T47D (cell line): Measurements from ENCODE around the gene PCTP.
A peak's percentile ranks its signal among the peaks of the same experiment; 100 is the strongest.

ENCODE experiments used
- DNase-seq, 2 experiments: peaks; one replicate each; pipeline versions ENCODE4 v3.0.0 to v3.0.0-alpha.2; 2011 to 2012; ENCODE audit warnings: low read depth in 1 of 2, low spot score in 1 of 2
- JUND ChIP-seq: IDR thresholded peaks from 2 replicates; pipeline ENCODE4 v1.6.1; 2012; ENCODE audit warnings: low read depth
- in situ Hi-C: cut with HindIII; loops from 2 replicates; pipeline ENCODE4 v1.10.0; 2016; ENCODE audit warnings: low sequenced_read_pairs, low pct_unique_long_range_greater_than_20kb

PCTP gene

DNA sequence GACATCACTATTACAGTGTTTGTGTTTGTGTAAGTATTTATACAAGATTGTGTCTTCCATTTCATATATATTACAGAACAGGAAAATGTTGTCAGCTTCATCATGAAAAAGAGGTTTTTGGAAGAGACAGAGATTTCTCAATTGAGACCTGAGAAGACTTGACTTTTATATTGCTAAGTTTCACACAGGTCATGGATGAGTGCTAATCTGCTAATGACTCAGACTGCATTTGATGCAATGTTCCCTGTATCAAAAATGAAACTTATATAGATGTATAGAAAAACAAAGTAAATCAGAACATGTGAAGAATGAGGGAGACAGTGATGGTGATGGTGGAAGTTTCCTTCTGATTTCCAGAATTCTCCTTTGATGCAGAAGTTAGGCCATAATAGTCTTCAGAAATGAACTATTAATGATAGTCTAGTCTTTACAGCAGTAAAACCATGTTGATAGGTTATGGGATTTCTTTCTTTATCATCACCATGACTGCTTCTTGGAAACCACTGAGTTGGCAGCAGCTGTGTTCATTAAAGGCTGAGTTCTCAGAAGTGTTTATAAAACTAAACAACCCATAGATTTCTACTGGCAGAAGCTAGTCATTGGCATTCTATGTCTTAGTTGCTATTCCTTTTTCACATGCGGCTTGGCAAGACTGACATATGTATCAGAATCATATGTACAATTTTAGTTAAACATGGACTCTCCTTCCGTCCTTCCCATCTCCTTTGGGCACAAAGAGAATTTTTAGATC is 56.1 kb downstream of the PCTP start:
- in situ Hi-C loops, result no loop called here
- DNase-seq, result no peak
- TF ChIP-seq JUND, result no peak

DNA sequence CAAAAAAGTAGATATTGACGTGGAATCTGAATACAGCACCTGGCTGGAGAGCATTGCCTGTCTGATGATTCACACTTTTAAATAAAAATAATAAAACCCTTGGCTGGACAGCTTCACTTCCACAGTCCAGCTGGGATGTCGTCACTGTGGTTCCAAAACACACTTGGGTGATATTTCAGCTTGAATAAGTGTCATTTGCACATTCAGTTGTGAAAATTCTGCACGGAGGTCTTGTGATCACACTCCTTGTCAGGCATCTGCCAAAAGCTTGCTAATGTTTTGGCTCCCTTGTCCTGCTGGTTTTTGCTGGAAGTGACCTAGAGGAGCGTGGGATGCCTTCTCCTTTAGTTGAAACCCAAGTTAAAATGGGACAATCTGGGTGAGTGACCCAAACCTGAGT is 60.7 kb downstream of the PCTP start:
- DNase-seq, result no peak
- in situ Hi-C loops, result no loop called here
- TF ChIP-seq JUND, result no peak

DNA sequence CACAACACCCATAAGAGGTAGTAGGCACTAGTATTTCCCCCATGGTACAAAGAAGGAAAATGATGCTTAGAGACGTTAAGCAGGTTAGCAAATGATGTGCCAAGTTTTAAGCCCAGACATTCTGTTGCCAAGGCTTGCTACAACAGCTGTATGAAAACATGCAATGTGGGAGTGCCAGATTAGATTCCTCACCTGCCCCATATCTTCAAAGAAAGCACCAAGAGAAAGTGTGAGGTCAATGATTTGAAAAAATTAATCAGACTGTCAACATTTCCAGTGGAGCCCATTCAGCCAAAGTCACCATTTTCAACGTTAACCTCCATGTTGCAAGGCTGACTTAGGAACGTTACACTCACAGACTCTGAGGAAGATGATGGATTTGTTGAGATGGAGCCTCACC is 61.5 kb downstream of the PCTP start:
- DNase-seq, result no peak
- in situ Hi-C loops, result no loop called here
- no peak for TF ChIP-seq JUND

DNA sequence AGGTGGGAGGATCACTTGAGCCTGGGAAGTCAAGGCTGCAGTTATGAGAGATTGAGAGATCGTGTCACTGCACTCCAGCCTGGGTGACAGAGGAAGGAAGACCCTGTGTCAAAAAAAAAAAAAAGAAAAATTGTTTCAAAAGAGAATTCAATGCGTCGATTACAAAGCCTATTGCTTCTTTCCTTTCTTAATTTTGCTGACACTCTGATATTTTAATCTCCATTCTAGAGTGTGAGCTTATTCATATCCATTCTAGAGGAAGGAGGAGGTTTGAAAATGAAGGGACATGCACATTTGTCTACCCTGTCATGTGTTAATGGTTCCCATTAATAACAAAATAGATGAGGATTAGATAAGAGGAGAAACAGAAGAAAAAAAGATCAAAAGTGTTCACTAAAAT is 63.1 kb downstream of the PCTP start:
- no peak for TF ChIP-seq JUND
- in situ Hi-C loops, result no loop called here
- no peak for DNase-seq

DNA sequence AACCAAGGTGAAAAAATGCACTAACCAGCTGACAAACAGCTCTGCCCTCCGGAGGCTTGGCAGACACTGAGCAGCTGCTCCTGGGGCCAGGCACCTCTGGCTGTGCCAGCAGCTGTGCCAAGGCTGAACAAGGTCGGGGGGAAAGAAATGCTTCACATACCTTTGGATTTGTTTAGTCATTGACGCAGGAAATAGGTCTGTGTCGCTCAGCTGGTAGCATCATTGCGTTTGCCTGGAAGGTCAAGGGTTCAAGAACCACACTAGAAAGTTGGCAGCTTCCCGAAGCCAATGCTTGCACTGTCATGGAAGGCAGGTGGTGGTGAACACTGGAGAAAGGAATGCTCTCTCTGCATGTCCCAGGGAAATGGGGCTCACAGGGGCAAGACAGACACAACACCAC is 63.5 kb downstream of the PCTP start:
- in situ Hi-C loops, result no loop called here
- no peak for DNase-seq
- TF ChIP-seq JUND, result no peak

DNA sequence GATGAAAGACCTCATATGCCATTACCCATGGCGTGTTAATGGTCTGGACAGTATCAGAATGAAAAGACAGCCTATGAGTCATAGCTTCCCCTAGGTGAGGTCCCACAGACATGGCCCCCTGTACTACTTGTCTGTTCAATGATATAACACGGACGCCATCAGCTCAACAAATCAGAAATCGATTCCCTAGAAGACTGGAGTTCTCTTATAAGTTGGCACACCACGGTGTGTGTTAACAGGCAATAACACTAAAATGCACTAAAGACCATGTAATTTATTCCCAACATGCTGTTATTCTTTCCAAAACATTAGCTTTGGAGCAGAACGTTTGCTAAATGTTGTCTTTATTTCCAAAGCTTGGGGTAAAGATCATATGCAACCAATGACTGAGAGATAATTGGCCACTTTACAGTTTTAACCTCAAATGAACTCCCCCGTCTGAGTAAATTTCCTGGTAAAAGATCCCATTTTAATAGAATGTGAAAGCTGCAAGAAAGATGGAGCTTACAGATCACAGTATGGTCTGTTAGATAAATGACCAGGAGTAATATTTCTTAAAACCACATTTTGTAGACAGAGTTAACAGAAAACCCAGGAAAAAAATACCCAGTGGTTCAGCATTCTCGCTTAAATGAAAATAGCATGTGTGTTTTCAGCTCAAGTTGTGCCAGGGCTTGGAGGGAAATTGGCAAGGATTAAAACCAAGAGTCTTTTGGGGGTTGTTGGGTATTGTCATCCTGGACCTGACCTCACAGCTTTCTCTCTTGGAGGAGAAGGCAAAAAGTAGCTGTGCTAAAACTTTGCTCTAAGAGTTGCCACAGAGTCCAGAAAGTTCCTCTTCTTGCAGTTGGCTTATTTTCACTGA is 65.9 kb downstream of the PCTP start:
- in situ Hi-C loops, result no loop called here
- no peak for TF ChIP-seq JUND
- DNase-seq, result no peak

DNA sequence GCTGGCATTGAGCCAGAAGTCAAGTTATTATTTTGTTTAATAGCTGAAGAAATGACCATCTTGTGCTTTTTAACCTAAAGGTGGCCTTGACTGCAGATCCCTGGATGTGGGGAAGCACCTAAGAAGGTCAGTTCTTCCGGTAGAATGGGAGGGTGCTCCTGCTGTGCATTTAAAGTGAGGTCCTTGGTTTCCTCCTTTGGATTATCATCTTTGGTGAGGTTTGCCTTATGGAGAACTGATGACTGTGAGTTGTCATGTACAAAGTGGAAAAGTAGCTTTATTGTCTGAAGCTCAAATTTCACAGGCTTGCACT is 66.5 kb downstream of the PCTP start:
- no peak for DNase-seq
- no peak for TF ChIP-seq JUND
- in situ Hi-C loops, result no loop called here

DNA sequence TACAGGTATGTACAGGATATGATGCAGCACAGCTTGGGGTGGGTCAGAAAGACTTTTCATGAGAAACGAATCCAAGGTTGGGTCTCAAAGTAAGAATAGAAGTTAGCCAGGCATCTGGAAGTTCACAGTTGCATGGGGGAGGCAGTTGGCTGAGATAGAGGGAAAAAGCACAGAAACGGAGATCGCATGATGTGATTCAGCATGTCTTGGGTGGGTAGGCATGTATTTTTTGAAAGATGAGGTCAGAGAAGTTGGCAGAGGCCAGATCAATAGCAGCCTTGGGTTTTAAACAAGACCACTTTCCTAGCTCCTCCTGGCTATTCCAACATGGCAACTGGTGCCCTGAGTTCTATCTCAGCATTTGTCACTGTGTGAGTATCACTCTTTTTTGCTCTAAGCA is 67.2 kb downstream of the PCTP start:
- DNase-seq, result no peak
- TF ChIP-seq JUND, result no peak
- in situ Hi-C loops, result no loop called here

DNA sequence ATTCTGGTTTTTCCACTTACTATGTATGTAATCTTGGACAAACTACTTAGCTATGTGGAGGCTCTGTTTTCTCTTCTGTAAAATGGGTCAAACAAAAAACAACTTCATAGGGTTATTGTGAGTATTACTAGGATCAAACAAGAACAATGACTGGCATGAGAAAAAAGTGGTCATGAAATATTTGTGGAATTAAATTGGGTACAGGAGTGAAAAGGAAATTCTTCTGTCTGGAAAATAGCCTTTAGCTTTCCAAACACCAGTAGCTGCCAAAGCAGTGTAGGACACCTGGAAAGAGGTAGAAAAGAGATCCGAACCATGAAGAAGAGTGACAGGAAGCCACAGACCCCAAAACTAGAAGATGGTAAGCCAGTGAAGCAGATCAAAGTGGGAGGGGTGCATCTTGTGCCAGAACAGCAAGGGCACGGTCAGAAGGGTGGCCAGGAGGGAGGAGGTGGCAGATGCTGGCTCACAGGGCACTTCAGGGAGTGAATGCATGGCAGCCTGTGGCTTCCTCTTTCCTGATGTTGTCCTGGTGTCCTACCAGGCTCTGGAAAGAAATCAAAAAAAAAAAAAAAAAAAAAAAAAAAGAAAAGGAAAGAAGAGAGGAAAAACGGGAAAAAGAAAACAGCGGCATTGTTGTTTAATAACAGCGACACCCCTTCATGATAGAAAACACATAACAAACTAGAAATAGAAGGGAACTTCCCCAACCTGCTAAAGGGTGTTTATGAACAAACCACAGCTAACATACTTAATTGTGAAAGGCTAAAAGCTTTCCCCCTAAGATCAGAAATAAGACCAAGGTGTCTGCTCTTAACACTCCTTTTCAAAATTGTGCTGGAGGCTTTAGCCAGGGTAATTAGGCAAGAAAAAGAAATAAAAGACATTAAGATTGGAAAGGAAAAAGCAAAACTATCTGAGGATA is 67.9 kb downstream of the PCTP start:
- TF ChIP-seq JUND, result no peak
- no peak for DNase-seq
- in situ Hi-C loops, result no loop called here

DNA sequence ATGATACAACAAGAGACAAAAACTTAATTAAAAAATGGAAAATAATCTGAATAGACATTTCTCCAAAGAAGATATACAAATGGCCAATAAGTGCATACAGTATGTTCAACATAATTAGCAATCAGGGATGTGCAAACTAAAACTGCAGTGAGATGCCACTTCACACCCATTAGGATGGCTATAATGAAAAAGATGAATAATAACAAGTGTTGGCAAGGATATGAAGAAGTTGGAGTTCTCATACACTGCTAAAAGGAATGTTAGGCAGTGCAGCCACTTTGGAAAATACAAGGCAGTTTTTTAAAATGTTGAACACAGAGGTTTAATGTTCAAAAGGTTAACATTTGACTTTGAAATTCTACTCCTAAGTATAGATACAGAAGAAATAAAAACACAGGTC is 69.8 kb downstream of the PCTP start:
- TF ChIP-seq JUND, result no peak
- no peak for DNase-seq
- in situ Hi-C loops, result no loop called here

DNA sequence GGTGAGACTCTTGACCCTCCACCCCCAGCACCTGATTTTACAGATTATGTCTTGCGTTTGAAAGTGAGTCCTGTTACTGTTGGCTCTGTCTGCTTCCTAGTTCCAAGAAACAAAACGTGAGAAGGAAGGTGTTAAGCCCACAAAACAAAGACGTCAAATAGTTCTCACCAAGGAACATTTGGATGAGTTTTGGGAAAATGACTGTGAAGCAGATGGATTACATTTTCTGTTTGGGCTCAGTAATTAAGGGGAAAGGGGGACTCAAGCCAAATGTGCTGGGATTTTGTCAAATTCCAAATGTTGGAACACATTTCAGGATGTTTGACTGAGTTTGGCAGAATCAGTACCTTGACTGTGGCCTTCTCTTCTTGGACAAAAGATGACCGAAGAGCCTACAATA is 71.2 kb downstream of the PCTP start:
- in situ Hi-C loops, result no loop called here
- DNase-seq, result no peak
- TF ChIP-seq JUND, result no peak

DNA sequence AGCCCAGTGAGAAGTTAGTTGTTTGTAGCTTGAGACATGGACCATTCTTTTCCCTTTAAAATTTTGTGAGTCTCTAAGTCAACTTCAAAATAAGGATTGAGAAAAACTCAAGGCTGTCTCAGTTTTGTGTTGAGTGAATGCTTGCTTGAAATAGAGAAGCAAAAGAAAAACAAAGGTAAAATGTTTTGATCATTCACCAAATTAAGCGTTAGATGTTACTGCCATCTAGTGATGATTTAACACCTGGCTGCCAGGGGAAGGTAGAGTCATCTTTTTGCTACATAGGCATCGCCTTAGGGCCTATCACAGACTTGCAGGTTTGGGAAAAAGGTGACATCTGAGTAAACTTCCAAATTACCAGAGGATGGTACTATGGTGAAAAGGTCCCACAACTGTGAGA is 74.4 kb downstream of the PCTP start:
- no peak for TF ChIP-seq JUND
- in situ Hi-C loops, result no loop called here
- DNase-seq, result peak in 1 of 2 experiments; percentile 52
